T-helper 1 cell treated with Interleukin-12 subunit alpha and Interleukin-12 subunit beta and Interleukin-4 antibody, amounts not matched to agents 30 μg/mL and 1 μg/mL, for 36 hours (primary cell): Measurements from ENCODE around the gene GGA1.
"Not testable (repeated sequence)": the region's sequence is repeated elsewhere in the genome, so short reads cannot be mapped to it uniquely, and the experiment has no call there.

Experiments used
- H3K27ac Mint-ChIP-seq: one replicate; pipeline ENCODE4 v1.8.0; 2021; ENCODE audit warnings: mild to moderate bottlenecking, mixed read lengths
- H3K27me3 Mint-ChIP-seq: one replicate; pipeline ENCODE4 v1.8.0; 2021; ENCODE audit warnings: low read depth, mixed read lengths
- H3K36me3 Mint-ChIP-seq: one replicate; pipeline ENCODE4 v1.8.0; 2021; ENCODE audit warnings: low read depth, mixed read lengths
- H3K4me1 Mint-ChIP-seq: one replicate; pipeline ENCODE4 v1.8.0; 2021; ENCODE audit warnings: low read depth, mixed read lengths
- H3K4me3 Mint-ChIP-seq: one replicate; pipeline ENCODE4 v1.8.0; 2021; ENCODE audit warnings: mild to moderate bottlenecking, moderate library complexity, mixed read lengths
- H3K9me3 Mint-ChIP-seq: one replicate; pipeline ENCODE4 v1.8.0; 2021; ENCODE audit warnings: mixed read lengths

Gene GGA1

DNA sequence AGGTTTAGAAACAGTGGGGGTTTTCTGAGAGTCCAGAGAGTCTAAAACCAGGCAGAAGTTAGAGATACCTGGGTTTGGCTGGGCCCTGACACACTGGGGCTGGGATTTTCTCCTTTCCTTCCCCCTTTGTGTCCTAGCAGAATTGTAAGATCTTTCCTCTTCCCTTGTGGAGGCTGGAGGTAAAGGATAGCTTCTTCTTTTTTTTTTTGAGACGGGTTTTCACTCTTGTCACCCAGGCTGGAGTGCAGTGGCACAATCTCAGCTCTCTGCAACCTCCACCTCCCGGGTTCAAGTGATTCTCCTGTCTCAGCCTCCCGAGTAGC is 1.5 kb downstream of the GGA1 start:
- not testable (repeated sequence) for H3K27me3 Mint-ChIP-seq, H3K9me3 Mint-ChIP-seq, H3K36me3 Mint-ChIP-seq
- Mint-ChIP-seq H3K4me1 (peaks cover 37% of the 10 kb centered on the region), H3K27ac (peak overlapping the region; percentile 90), H3K4me3 (peak overlapping the region; percentile 91)

DNA sequence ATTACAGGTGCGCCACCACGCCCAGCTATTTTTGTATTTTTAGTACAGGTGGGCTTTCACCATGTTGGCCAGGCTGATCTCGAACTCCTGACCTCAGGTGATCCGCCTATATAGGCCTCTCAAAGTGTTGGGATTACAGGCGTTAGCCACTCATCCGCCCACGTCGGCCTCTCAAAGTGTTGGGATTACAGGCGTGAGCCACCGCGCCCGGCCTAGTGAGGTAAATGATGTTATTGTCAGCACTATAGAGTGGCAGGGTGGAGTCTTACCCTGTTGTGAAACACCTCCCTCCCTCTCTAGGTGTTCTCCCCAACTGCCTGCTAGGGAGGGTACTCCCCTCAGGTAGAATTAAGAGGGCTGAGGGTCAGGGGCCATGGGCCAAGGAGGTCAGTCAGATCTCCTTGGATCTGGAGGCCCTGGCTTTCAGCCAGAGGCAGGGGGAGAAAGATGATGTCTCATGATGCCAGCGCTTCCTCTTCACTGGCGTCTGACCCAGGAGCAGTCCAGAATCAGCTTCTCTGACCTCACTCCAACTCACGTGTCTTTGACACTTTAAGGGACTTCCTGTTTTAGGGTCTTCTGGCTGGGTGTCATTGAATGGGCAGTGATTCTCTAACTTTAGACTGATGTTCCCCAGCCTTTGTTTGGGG is 2.0 kb downstream of the GGA1 start:
- peaks cover 33% of the 10 kb centered on the region for H3K4me1 Mint-ChIP-seq
- H3K36me3 Mint-ChIP-seq: no peaks in the 10 kb centered on the region
- no peaks in the 10 kb centered on the region for H3K27me3 Mint-ChIP-seq
- H3K27ac Mint-ChIP-seq: no peak overlapping the region
- H3K9me3 Mint-ChIP-seq: no peaks in the 10 kb centered on the region
- peak overlapping the region; percentile 91 for H3K4me3 Mint-ChIP-seq

DNA sequence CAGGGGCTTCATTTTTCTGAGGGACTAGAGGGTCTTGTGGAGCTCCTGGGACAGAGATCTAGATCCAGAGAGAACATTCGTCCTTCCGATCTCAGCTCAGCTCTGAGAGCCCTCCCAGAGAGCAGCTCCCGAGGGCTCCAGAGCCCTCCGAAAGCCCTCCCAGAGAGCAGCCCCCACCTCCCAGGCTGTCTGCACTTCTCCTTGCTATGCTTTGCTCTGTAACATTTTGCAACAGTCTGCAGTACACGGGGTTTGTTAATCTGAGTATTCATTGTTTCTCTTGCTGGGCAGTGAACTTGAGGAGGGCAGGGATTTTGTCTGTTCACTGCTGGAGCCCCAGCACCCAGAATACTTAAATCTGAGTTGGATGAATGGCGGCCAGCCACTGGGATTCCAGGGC is 2.6 kb downstream of the GGA1 start:
- no peaks in the 10 kb centered on the region for H3K36me3 Mint-ChIP-seq
- no peaks in the 10 kb centered on the region for H3K27me3 Mint-ChIP-seq
- H3K4me3 Mint-ChIP-seq: peak overlapping the region; percentile 34
- no peak overlapping the region for H3K27ac Mint-ChIP-seq
- no peaks in the 10 kb centered on the region for H3K9me3 Mint-ChIP-seq
- H3K4me1 Mint-ChIP-seq: peaks cover 29% of the 10 kb centered on the region

DNA sequence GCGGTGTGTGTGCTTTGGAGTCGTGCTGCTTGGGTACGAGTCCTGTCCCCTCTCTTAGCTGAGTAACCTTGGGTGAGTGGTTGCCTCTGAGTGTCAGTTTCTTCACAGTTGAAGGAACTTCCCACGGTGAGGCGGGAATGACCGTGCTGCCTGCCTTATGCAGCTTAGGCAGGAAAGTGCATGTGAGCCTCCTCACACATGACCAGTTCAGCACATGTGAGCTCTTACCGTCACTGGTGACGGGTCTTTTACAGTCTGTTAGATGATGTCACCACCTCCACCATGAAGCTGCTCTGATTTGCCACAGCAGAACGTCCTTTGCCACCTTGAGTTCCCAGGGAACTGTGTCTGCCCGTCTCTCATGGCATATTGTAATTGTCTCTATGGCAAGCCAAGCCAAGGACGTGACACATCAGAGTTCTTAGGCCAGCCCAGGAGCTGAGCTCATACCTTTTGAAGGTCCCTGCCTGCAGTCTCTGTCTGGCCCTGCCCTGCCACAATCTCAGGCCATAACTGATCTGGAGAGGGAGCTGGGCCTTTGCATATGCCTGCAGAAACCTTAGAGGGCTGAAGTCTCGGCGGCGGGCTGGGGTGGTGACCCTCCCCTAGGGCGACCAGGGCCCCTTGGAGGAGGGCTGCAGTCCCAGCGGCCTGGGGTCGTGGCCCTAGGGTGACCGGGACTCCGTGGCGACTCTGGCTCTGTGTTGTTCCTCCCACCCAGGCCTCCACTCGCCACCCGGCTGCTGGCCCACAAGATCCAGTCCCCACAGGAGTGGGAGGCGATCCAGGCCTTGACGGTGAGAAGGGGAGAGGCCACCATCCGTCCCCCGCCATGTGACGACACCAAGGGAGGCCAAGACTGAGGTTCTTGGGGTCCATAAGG is 7.8 kb downstream of the GGA1 start:
- peaks cover 9% of the 10 kb centered on the region for H3K36me3 Mint-ChIP-seq
- H3K27ac Mint-ChIP-seq: no peak overlapping the region
- H3K4me1 Mint-ChIP-seq: peaks cover 1% of the 10 kb centered on the region
- H3K9me3 Mint-ChIP-seq: no peaks in the 10 kb centered on the region
- H3K27me3 Mint-ChIP-seq: no peaks in the 10 kb centered on the region
- H3K4me3 Mint-ChIP-seq: no peak overlapping the region

DNA sequence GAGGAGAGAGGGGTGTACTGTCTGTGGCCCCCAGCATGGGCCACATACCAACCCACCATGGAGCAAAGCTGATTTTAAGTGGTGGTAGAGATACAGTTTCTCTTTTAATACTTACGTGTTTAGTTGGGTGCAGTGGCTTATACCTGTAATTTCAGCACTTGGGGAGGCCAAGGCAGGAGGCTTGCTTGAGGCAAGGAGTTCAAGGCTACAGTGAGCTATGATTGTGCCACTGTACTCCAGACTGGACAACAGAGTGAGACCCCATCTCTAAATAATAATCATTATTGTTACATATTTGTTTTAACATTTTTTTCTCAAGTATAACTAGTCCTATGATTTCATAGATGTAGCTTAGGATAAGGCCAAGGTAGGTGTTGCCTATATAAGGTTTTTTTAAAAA is 8.8 kb downstream of the GGA1 start:
- no peaks in the 10 kb centered on the region for H3K9me3 Mint-ChIP-seq
- peaks cover 1% of the 10 kb centered on the region for H3K4me1 Mint-ChIP-seq
- peaks cover 9% of the 10 kb centered on the region for H3K36me3 Mint-ChIP-seq
- no peak overlapping the region for H3K27ac Mint-ChIP-seq
- no peak overlapping the region for H3K4me3 Mint-ChIP-seq
- no peaks in the 10 kb centered on the region for H3K27me3 Mint-ChIP-seq

DNA sequence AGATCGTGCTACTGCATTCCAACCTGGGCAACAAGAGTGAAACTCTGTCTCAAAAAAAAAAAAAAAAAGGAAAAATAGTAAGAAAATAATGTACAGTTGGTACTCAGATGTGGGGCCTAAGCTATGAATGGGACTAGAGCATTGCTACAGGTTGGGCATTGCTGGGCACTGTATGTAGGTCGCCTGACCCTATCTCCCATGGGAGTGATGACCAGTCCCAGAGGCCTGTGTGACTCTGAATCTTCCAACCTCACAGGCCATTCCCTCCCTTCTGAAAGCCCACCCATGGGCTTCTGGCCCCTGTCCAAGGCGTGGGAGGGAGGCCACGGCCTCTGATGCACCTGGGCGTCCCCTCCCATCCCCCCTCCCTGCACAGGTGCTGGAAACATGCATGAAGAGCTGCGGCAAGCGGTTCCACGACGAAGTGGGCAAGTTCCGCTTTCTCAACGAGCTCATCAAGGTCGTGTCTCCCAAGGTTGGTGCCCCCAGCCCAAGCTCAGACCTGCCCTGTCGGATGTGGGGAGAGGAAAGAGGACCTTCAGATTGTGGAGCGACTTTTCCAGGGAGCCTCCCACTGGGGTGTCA is 9.5 kb downstream of the GGA1 start:
- Mint-ChIP-seq H3K4me1 (peaks cover 3% of the 10 kb centered on the region), H3K4me3 (no peak overlapping the region), H3K9me3 (no peaks in the 10 kb centered on the region), H3K36me3 (peaks cover 11% of the 10 kb centered on the region), H3K27ac (no peak overlapping the region), H3K27me3 (no peaks in the 10 kb centered on the region)

DNA sequence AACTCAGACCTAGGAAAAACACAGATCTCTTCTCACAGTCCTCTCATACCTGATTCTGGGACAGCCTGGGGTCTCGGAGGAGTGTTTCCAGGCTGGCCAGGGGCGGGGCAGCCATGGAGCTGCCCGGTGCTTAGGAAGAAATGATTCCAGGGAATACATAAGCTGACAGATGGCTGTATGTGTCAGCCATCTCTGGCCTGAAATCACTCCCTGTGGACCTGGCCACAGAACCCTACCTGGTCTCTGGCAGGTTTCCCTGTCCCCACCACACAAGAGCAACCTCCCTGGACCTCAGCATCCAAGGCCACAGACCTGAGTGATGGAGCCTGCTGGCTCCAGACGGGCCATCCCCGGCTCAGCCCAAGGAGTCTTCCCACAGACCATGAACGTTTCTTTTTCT is 10.0 kb downstream of the GGA1 start:
- peaks cover 3% of the 10 kb centered on the region for H3K4me1 Mint-ChIP-seq
- H3K36me3 Mint-ChIP-seq: peaks cover 12% of the 10 kb centered on the region
- H3K27ac Mint-ChIP-seq: no peak overlapping the region
- no peak overlapping the region for H3K4me3 Mint-ChIP-seq
- H3K9me3 Mint-ChIP-seq: no peaks in the 10 kb centered on the region
- H3K27me3 Mint-ChIP-seq: no peaks in the 10 kb centered on the region

DNA sequence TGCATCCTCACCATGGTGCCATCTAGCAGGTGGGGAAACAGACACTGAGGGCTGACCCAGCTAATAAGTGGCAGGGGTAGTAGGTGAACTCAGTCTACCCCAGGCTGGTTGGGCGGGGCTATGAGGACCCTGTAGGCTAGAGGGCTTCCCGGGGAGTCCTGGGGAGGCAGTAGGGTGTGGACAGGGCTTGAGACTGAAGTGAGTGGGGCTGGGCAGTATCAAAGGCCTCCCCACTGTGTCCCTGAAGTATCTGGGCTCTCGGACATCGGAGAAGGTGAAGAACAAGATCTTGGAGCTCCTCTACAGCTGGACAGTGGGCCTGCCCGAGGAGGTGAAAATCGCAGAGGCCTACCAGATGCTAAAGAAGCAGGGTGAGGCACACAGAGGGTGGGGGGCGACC is 11.4 kb downstream of the GGA1 start:
- no peak overlapping the region for H3K27ac Mint-ChIP-seq
- H3K9me3 Mint-ChIP-seq: no peaks in the 10 kb centered on the region
- H3K36me3 Mint-ChIP-seq: peaks cover 15% of the 10 kb centered on the region
- no peaks in the 10 kb centered on the region for H3K27me3 Mint-ChIP-seq
- no peak overlapping the region for H3K4me3 Mint-ChIP-seq
- H3K4me1 Mint-ChIP-seq: peaks cover 5% of the 10 kb centered on the region

DNA sequence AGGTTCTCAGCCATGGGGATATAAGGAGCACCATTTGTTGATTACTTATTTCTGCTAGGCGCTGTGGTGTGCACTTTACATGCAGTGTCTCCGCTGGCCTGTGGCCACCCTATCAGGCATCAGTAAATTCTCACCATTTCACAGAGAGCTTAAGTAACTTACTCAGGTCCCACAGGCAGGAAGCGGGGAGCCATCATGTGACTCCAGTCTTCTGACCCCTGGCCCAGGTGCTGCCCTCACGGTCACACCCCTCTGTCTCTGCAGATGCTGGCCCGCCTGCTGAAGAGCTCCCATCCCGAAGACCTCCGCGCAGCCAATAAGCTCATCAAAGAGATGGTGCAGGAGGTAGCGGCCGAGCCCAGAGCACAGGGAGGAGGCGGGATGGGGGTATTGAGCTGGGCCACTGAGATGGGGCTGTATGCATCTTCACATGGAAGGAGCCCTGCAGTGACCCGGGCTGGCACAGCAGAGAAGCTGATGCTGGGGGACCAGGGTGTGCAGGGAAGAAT is 12.8 kb downstream of the GGA1 start:
- Mint-ChIP-seq H3K4me1 (peaks cover 11% of the 10 kb centered on the region), H3K27ac (no peak overlapping the region)

DNA sequence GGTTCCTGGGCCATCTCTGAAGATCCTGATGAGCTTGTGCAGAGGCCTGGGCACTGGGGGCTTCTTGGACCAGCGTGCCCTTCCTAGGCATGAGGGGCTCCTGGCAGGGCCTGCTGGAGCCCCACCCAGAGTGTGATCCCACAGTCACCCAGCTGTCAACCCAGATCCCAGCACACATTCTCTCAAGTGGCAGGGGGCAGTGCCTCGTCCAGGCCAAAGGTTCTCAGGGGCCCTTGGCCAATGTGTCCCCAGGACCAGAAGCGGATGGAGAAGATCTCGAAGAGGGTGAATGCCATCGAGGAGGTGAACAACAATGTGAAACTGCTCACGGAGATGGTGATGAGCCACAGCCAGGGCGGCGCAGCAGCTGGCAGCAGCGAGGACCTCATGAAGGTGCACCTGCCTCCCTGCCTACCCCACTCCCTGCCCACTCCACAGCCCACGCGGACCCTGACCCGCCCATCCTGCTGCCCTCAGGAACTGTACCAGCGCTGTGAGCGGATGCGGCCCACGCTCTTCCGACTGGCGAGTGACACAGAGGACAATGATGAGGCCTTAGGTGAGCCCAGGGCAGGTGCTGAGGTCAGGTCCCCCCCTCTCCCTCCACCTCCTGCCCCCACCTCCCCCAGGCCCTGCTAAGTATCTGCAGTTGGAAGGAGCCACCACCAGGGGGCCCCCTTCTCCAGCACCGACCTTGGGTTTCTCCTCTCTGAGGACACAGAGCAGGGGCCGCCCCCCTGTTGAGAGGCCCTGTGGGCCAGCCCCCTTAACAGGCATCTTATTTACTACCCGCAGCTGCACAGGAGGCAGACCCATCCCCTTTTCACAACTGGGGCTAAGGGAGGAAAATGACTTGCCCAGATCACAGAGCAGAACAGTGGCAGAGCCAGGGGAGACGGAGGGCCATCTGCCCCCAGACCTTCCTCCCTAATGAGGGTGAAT is 14.7 kb downstream of the GGA1 start:
- Mint-ChIP-seq H3K4me1 (peaks cover 24% of the 10 kb centered on the region), H3K4me3 (no peak overlapping the region), H3K9me3 (no peaks in the 10 kb centered on the region), H3K36me3 (peaks cover 20% of the 10 kb centered on the region), H3K27me3 (no peaks in the 10 kb centered on the region), H3K27ac (peak overlapping the region; percentile 69)

More for the DNA sequence above, 12.8 kb downstream of the GGA1 start:
- no peaks in the 10 kb centered on the region for H3K9me3 Mint-ChIP-seq
- no peaks in the 10 kb centered on the region for H3K27me3 Mint-ChIP-seq
- no peak overlapping the region for H3K4me3 Mint-ChIP-seq
- peaks cover 20% of the 10 kb centered on the region for H3K36me3 Mint-ChIP-seq

DNA sequence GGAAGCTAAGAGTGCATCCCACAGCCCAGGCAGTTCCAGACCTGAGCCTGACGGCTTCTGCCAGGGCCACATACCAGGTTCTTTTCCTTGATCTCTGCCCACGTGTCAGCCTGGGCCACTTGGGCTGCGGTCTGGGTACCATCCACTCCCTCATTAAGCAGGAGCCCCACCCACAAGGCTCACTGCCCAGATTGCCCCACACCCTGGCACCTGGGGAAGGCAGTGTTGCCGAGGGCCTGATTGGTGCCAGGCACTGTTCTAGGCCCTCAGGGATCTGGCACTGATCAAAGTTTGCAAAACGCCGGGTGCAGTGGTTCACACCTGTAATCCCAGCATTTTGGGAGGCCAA is 15.4 kb downstream of the GGA1 start:
- no peak overlapping the region for H3K27ac Mint-ChIP-seq
- no peaks in the 10 kb centered on the region for H3K9me3 Mint-ChIP-seq
- no peaks in the 10 kb centered on the region for H3K27me3 Mint-ChIP-seq
- peaks cover 14% of the 10 kb centered on the region for H3K36me3 Mint-ChIP-seq
- H3K4me1 Mint-ChIP-seq: peaks cover 27% of the 10 kb centered on the region
- no peak overlapping the region for H3K4me3 Mint-ChIP-seq

DNA sequence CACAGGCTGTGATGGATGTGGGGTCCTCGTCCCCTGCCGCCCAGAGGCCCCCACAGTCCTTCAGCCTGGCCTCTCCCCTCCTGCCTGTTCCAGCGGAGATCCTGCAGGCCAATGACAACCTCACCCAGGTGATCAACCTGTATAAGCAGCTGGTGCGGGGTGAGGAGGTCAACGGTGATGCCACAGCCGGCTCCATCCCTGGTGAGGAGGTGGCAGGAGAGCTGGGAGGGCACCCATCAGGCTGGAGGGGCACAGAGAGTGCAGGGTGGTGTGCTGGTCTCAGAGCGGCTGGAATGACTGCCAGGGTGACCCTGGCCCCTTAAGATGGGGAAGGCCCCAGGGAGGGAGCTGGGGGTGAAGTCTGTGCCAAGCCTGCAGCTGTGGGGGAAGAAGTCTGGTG is 16.2 kb downstream of the GGA1 start:
- peaks cover 27% of the 10 kb centered on the region for H3K4me1 Mint-ChIP-seq
- H3K9me3 Mint-ChIP-seq: no peaks in the 10 kb centered on the region
- H3K27ac Mint-ChIP-seq: no peak overlapping the region
- H3K4me3 Mint-ChIP-seq: no peak overlapping the region
- no peaks in the 10 kb centered on the region for H3K27me3 Mint-ChIP-seq
- peaks cover 12% of the 10 kb centered on the region for H3K36me3 Mint-ChIP-seq

DNA sequence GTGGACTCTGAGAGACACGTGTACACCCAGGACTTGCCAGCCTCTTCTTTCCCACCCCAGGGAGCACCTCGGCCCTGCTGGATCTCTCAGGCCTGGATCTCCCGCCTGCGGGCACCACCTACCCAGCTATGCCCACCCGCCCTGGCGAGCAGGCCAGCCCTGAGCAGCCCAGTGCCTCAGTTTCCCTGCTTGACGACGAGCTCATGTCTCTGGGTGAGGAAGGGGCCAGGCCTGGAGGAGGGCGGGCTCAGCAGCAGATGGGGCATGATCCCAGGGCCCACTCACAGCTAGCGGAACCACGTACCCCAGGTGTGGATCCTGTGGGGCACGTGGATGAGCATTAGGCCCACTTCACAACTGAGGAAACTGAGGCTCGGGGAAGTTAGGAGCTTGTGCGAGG is 17.1 kb downstream of the GGA1 start:
- Mint-ChIP-seq H3K27ac (no peak overlapping the region), H3K4me1 (peaks cover 27% of the 10 kb centered on the region), H3K9me3 (no peaks in the 10 kb centered on the region), H3K27me3 (no peaks in the 10 kb centered on the region), H3K4me3 (no peak overlapping the region), H3K36me3 (peaks cover 12% of the 10 kb centered on the region)

DNA sequence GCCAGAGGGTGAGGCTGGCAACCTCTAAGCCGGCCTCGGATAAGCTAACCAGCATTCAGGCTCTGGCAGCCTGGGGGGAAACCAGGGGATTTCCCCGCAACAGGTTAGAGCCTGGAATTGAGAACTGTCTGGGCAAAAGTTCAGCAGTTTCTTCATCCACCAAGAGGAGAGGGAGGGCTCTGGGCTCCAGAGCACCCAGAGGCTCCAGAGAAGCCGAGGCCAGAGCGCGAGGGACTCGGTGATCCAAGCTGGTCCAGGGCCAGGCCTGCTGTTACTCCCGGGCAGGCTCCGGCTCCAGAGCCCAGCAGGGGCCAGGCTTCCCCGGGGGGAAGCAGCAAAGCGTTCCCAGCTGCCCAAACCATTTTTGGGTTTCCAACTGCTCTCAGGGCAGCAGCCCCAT is 17.5 kb downstream of the GGA1 start:
- peaks cover 12% of the 10 kb centered on the region for H3K36me3 Mint-ChIP-seq
- H3K4me1 Mint-ChIP-seq: peaks cover 28% of the 10 kb centered on the region
- no peak overlapping the region for H3K27ac Mint-ChIP-seq
- no peak overlapping the region for H3K4me3 Mint-ChIP-seq
- no peaks in the 10 kb centered on the region for H3K9me3 Mint-ChIP-seq
- H3K27me3 Mint-ChIP-seq: no peaks in the 10 kb centered on the region
